ENCODE results near the gene TEX13B.

The TEX13B gene

DNA sequence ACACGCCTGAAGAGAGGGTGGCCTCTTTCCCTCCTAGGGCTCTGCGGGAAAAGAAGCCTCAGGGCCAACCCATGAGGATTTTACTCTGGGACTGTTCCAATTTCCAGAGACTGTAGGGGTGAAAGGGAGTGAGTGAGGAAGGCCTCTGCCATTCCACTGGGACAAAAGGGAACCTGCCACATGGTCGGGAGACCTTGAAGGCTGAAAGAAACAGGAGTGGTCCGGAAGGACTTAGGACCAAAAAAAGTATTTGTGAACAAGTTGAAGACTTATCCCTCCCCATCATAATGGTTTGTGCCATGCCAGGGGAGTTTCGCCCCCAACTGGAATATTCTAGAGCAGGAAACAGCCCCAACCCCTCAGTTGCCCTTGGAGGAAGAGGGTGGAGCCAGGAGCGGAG, at the start of gene TEX13B:
TEX13B (minus strand) TSS at position 15 of the 400 bp plus-strand sequence. CDS start 243 bp downstream, outside the sequence.
- no peak for DNase-seq (ENCODE audit: low read depth)
- TF ChIP-seq, protein P1, sequence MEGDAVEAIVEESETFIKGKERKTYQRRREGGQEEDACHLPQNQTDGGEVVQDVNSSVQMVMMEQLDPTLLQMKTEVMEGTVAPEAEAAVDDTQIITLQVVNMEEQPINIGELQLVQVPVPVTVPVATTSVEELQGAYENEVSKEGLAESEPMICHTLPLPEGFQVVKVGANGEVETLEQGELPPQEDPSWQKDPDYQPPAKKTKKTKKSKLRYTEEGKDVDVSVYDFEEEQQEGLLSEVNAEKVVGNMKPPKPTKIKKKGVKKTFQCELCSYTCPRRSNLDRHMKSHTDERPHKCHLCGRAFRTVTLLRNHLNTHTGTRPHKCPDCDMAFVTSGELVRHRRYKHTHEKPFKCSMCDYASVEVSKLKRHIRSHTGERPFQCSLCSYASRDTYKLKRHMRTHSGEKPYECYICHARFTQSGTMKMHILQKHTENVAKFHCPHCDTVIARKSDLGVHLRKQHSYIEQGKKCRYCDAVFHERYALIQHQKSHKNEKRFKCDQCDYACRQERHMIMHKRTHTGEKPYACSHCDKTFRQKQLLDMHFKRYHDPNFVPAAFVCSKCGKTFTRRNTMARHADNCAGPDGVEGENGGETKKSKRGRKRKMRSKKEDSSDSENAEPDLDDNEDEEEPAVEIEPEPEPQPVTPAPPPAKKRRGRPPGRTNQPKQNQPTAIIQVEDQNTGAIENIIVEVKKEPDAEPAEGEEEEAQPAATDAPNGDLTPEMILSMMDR (conservative IDR thresholded peaks at IDR 0.05; ENCODE audit: low read length): no peak
- no peak within 1 kb of the TSS for H3K4me3 ChIP-seq (ENCODE audit: low read length)

DNA sequence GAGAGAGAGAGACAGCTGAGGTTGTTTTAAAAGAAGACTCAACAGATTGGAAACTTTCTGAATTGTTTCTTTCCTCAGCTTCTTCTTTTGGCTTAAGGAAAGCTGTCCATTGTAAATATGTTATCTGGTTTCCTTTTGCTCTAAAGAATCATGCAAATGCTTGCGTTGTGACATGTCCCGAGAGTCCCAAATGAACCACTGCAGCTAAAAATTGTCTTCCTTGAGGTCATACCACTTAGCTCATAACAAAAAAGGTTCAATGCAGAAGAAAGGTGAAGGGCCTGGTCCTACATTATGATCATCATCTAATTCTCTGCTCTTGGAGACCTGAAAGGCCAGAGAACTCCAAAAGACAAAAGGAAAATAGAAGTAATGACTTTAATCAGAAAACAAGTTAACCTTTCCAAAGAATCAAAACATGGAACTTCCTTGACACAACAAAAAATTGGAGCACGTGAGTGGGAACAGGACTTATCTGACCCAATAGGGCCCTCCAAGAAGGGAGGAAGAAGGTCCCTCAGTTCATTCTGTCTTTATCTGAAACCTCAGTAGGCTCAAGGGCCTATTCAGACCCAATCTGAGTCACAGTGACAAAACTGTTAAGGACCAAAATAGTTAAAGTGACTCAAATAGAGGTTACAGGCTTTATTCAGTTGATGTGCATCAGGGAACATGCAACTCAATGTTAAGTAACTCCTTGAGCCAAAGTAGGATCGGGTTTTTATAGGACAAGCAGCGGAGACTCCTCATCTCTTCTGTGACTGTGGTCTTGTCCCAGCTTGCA, 48.0 kb upstream of the TEX13B start:
- H3K4me3 ChIP-seq (ENCODE audit: low read length): no peak overlapping the region
- TF ChIP-seq, protein P1 (conservative IDR thresholded peaks at IDR 0.05; ENCODE audit: low read length): no peak
- DNase-seq (ENCODE audit: low read depth): no peak

DNA sequence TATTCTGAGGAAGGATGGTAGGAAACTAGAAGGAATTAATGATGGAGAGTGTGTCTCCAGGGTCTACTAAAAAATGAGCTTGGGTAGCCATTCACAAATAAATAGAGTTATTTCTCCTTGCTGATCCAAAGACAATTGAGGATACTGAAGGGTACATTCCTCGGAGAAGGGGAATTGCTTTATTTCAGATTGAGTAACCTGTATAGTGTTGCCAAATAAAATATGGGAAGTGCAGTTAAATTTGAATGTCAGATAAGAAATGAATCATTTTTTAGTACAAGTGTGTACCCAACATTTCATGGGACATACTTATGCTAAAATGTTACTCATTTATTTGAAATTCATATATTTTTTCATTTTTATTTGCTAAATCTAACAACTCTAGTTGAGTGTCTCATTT, 46.7 kb upstream of the TEX13B start:
- TF ChIP-seq, protein P1 (conservative IDR thresholded peaks at IDR 0.05; ENCODE audit: low read length): no peak
- DNase-seq (ENCODE audit: low read depth): no peak
- H3K4me3 ChIP-seq (ENCODE audit: low read length): no peak overlapping the region

- DNase-seq (ENCODE audit: low read depth): no peak
- TF ChIP-seq, protein P1 (conservative IDR thresholded peaks at IDR 0.05; ENCODE audit: low read length): no peak
- no peak overlapping the region for H3K4me3 ChIP-seq (ENCODE audit: low read length)
Measured at GRCh38 chrX:108025954-108026600, 43.9 kb upstream of the TEX13B start.

DNA sequence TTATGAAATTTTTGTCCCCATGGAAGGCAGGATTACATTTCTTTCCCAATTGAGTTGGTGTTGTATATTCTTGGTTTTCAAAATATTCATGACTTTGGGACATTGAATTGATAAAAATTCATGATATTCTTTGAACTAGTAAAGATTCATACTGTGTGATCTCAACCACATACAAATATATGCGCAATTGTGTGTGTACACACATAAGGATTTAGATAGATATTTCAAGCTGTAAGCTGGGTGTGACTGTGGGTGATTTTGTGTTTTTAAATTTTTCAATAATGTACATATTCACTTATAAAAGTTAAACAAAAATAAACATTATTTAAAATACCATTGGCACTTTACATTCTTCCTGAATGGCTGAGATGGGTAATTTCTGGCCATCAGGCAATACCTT, 43.2 kb upstream of the TEX13B start:
- TF ChIP-seq, protein P1 (conservative IDR thresholded peaks at IDR 0.05; ENCODE audit: low read length): no peak
- no peak overlapping the region for H3K4me3 ChIP-seq (ENCODE audit: low read length)
- DNase-seq (ENCODE audit: low read depth): no peak

GRCh38 chrX:108022491-108023089, 40.4 kb upstream of the TEX13B start:
- no peak overlapping the region for H3K4me3 ChIP-seq (ENCODE audit: low read length)
- DNase-seq (ENCODE audit: low read depth): no peak
- TF ChIP-seq, protein P1 (conservative IDR thresholded peaks at IDR 0.05; ENCODE audit: low read length): no peak

All from AG10803 (cell line).